ENCODE data around the gene FAM171A2.

The FAM171A2 gene

GRCh38 chr17:44360144-44360533 lies 3.5 kb downstream of the FAM171A2 start:
- no peak for DNase-seq (ENCODE audit: low read depth, low spot score)
- in situ Hi-C loops (cut with HindIII; ENCODE audit: low sequenced_read_pairs) = no loop called here
- no peak overlapping the region for H3K4me3 ChIP-seq (ENCODE audit: low read depth, low read length)
- TF ChIP-seq CTCF (IDR thresholded peaks at IDR 0.05; ENCODE audit: low read depth, low read length) = no peak

GRCh38 chr17:44359458-44360143 lies 4.1 kb downstream of the FAM171A2 start:
- no peak for TF ChIP-seq CTCF (IDR thresholded peaks at IDR 0.05; ENCODE audit: low read depth, low read length)
- in situ Hi-C loops (cut with HindIII; ENCODE audit: low sequenced_read_pairs) = no loop called here
- no peak for DNase-seq (ENCODE audit: low read depth, low spot score)
- no peak overlapping the region for H3K4me3 ChIP-seq (ENCODE audit: low read depth, low read length)

GRCh38 chr17:44359006-44359405 lies 4.6 kb downstream of the FAM171A2 start:
- TF ChIP-seq CTCF (IDR thresholded peaks at IDR 0.05; ENCODE audit: low read depth, low read length) = no peak
- in situ Hi-C loops (cut with HindIII; ENCODE audit: low sequenced_read_pairs) = no loop called here
- no peak overlapping the region for H3K4me3 ChIP-seq (ENCODE audit: low read depth, low read length)
- no peak for DNase-seq (ENCODE audit: low read depth, low spot score)

GRCh38 chr17:44358066-44358465 lies 5.6 kb downstream of the FAM171A2 start:
- in situ Hi-C loops (cut with HindIII; ENCODE audit: low sequenced_read_pairs) = no loop called here
- H3K4me3 ChIP-seq (ENCODE audit: low read depth, low read length) = no peak overlapping the region
- no peak for TF ChIP-seq CTCF (IDR thresholded peaks at IDR 0.05; ENCODE audit: low read depth, low read length)
- no peak for DNase-seq (ENCODE audit: low read depth, low spot score)

GRCh38 chr17:44356241-44356640 lies 7.4 kb downstream of the FAM171A2 start:
- TF ChIP-seq CTCF (IDR thresholded peaks at IDR 0.05; ENCODE audit: low read depth, low read length) = no peak
- in situ Hi-C loops (cut with HindIII; ENCODE audit: low sequenced_read_pairs) = no loop called here
- no peak overlapping the region for H3K4me3 ChIP-seq (ENCODE audit: low read depth, low read length)
- no peak for DNase-seq (ENCODE audit: low read depth, low spot score)

- TF ChIP-seq CTCF (IDR thresholded peaks at IDR 0.05; ENCODE audit: low read depth, low read length) = no peak
- no peak overlapping the region for H3K4me3 ChIP-seq (ENCODE audit: low read depth, low read length)
- in situ Hi-C loops (cut with HindIII; ENCODE audit: low sequenced_read_pairs) = no loop called here
- DNase-seq (ENCODE audit: low read depth, low spot score) = no peak
Measured at GRCh38 chr17:44355642-44356099, 8.0 kb downstream of the FAM171A2 start.

Measured in astrocyte of the spinal cord (primary cell).